Dendritic cell treated with granulocyte-macrophage colony-stimulating factor and Interleukin-4, amounts not matched to agents 40 ng/mL and 50 ng/mL, for 4 days (primary cell): ENCODE measurements around the gene MRPL54.

Experiments
- H3K27ac Mint-ChIP-seq: one replicate; pipeline ENCODE4 v1.8.0; 2022; ENCODE audit warnings: mild to moderate bottlenecking, mixed read lengths
- H3K27me3 Mint-ChIP-seq: one replicate; pipeline ENCODE4 v1.8.0; 2022; ENCODE audit warnings: mild to moderate bottlenecking, mixed read lengths
- H3K36me3 Mint-ChIP-seq: one replicate; pipeline ENCODE4 v1.8.0; 2022; ENCODE audit warnings: low read depth, mixed read lengths
- H3K4me1 Mint-ChIP-seq: one replicate; pipeline ENCODE4 v1.8.0; 2022; ENCODE audit warnings: low read depth, mixed read lengths
- H3K4me3 Mint-ChIP-seq: one replicate; pipeline ENCODE4 v1.8.0; 2022; ENCODE audit warnings: mild to moderate bottlenecking, moderate library complexity, mixed read lengths
- H3K9me3 Mint-ChIP-seq: one replicate; pipeline ENCODE4 v1.8.0; 2022; ENCODE audit warnings: mixed read lengths
- intact Hi-C: fragments of 100-400 bp; cut with micrococcal nuclease; formaldehyde crosslinking; loops from one replicate; pipeline ENCODE4 v1.15.0; 2022

The MRPL54 gene

DNA sequence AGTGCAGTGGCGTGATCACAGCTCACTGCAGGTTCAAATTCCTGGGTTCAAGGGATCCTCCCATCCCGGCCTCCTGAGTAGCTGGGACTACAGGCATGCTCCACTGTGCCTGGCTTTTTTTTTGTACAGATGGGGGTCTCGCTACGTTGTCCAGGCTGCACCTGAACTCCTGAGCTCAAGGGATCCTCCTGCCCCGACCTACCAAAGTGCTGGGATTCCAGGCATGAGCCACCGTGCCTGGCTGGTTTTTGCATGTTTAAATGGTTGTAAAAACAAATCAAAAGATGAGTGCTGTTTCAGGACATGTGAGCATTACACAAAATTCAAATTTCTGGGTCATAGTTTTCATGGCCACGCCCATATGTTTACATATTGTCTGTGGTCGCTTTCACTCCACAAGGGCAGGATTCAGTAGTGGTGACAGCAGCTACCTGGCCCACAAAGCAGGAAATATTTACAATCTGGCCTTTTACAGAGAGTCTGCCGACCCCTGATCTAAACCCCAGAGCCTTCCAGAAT lies 18.4 kb downstream of the MRPL54 start:
- Mint-ChIP-seq H3K27ac (no peak overlapping the region), H3K9me3 (peaks cover 29% of the 10 kb centered on the region), H3K36me3 (peaks cover 57% of the 10 kb centered on the region), H3K27me3 (peaks cover 1% of the 10 kb centered on the region), H3K4me3 (no peak overlapping the region), H3K4me1 (peaks cover 19% of the 10 kb centered on the region)
- intact Hi-C loops: no loop called here

DNA sequence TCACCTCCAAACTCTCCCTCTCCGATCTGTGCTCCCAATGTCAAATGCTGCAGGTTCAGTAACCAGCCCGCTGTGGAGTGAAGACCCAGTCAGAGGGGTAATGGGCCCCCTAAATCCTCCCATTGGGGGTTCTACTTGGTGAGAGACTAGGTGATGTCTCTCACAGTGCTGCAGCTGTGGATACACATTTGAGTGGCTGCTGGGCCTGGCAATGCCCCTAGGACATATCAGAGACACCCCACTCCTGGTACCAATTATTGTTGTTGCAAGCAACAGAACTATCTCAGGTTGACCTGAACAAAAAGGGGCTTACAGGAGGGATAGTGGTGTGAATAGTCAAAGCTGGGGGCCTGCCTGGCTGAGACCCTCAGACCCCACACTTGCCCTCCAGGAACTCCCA lies 19.1 kb downstream of the MRPL54 start:
- intact Hi-C loops: no loop called here

GRCh38 chr19:3782330-3782729 lies 19.8 kb downstream of the MRPL54 start:
- no peak overlapping the region for H3K4me3 Mint-ChIP-seq
- intact Hi-C loops: no loop called here
- H3K27ac Mint-ChIP-seq: no peak overlapping the region

More for the DNA sequence above, 19.1 kb downstream of the MRPL54 start:
- peaks cover 4% of the 10 kb centered on the region for H3K27me3 Mint-ChIP-seq
- H3K27ac Mint-ChIP-seq: no peak overlapping the region
- peaks cover 57% of the 10 kb centered on the region for H3K36me3 Mint-ChIP-seq
- no peak overlapping the region for H3K4me3 Mint-ChIP-seq
- peaks cover 19% of the 10 kb centered on the region for H3K4me1 Mint-ChIP-seq
- H3K9me3 Mint-ChIP-seq: peaks cover 25% of the 10 kb centered on the region

GRCh38 chr19:3782903-3783302 lies 20.4 kb downstream of the MRPL54 start:
- H3K4me3 Mint-ChIP-seq: no peak overlapping the region

More at GRCh38 chr19:3782330-3782729, 19.8 kb downstream of the MRPL54 start:
- Mint-ChIP-seq H3K9me3 (peaks cover 22% of the 10 kb centered on the region), H3K36me3 (peaks cover 56% of the 10 kb centered on the region), H3K4me1 (peaks cover 13% of the 10 kb centered on the region), H3K27me3 (peaks cover 7% of the 10 kb centered on the region)

GRCh38 chr19:3783660-3784584 lies 21.4 kb downstream of the MRPL54 start:
- H3K4me1 Mint-ChIP-seq: peaks cover 13% of the 10 kb centered on the region
- H3K27me3 Mint-ChIP-seq: peaks cover 13% of the 10 kb centered on the region
- H3K4me3 Mint-ChIP-seq: peak overlapping the region; percentile 82
- H3K36me3 Mint-ChIP-seq: peaks cover 43% of the 10 kb centered on the region
- intact Hi-C loops: no loop called here
- H3K9me3 Mint-ChIP-seq: peaks cover 22% of the 10 kb centered on the region
- peak overlapping the region; percentile 73 for H3K27ac Mint-ChIP-seq

More at GRCh38 chr19:3782903-3783302, 20.4 kb downstream of the MRPL54 start:
- Mint-ChIP-seq H3K27ac (no peak overlapping the region), H3K27me3 (peaks cover 7% of the 10 kb centered on the region), H3K36me3 (peaks cover 52% of the 10 kb centered on the region), H3K4me1 (peaks cover 13% of the 10 kb centered on the region), H3K9me3 (peaks cover 22% of the 10 kb centered on the region)
- intact Hi-C loops: no loop called here

- Mint-ChIP-seq H3K36me3 (peaks cover 43% of the 10 kb centered on the region), H3K27me3 (peaks cover 21% of the 10 kb centered on the region), H3K4me3 (peak overlapping the region; percentile 82), H3K4me1 (peaks cover 13% of the 10 kb centered on the region), H3K27ac (peak overlapping the region; percentile 73), H3K9me3 (peaks cover 22% of the 10 kb centered on the region)
- intact Hi-C loops: no loop called here
These were observed 22.3 kb downstream of the MRPL54 start for GRCh38 chr19:3784607-3785450.

GRCh38 chr19:3785451-3785937 lies 23.0 kb downstream of the MRPL54 start:
- H3K4me1 Mint-ChIP-seq: peaks cover 13% of the 10 kb centered on the region
- H3K36me3 Mint-ChIP-seq: peaks cover 43% of the 10 kb centered on the region
- peaks cover 22% of the 10 kb centered on the region for H3K9me3 Mint-ChIP-seq
- intact Hi-C loops: no loop called here
- peak overlapping the region; percentile 82 for H3K4me3 Mint-ChIP-seq
- peaks cover 26% of the 10 kb centered on the region for H3K27me3 Mint-ChIP-seq
- peak overlapping the region; percentile 73 for H3K27ac Mint-ChIP-seq

DNA sequence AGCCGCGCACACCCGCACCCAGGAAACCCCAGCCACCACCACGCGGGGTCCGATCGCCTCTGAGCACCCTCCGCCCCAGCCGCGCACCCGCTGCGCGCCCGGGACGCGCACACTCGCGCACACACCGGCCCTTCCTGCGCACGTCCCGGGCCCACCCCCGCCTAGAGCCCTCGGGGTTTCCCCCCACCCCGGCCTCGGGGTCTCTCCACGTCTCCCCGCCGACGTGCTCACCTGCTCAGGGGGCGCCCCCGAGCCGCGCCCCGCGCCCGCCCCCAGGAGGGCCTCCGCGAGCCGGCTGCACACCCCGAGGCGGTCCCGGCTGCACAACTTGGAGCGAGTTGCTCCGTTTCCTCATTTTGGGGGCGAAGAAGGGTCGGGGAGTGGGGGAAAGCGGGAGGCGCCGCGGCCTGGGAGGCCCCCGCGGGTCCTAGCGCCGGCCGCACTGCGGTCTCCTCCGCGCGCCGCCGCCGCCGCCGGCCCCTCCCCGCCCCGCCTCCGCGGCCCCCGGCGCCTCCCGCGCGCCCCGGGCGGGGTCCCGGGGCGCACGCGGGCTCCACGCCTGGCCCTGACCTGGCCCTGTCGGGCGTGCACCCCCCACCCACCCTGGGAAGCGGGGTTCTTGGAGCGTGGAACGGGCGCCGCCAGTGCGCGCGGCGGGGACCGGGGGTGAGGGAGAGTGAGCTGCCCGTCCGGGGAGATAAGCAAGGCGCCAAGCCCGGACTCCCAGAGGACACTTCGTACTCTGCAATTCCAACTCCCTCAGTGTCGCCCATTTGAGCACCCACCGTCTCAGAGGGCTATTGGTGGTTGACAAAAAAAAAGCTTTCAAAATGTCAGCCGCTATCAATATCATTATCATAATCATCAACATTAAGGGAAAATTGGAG lies 23.7 kb downstream of the MRPL54 start, which contains the start of gene MATK:
Gene MATK (minus strand): TSS at position 444 of the 887 bp plus-strand sequence. CDS start 1,246 bp downstream, outside the sequence.
- H3K27ac Mint-ChIP-seq: peak within 1 kb of the TSS; percentile 73
- H3K36me3 Mint-ChIP-seq: peaks cover 43% of the 10 kb centered on the region
- H3K27me3 Mint-ChIP-seq: peaks cover 33% of the 10 kb centered on the region
- peaks cover 27% of the 10 kb centered on the region for H3K9me3 Mint-ChIP-seq
- peak within 1 kb of the TSS; percentile 82 for H3K4me3 Mint-ChIP-seq
- peaks cover 13% of the 10 kb centered on the region for H3K4me1 Mint-ChIP-seq
- intact Hi-C loops: no loop called here

GRCh38 chr19:3788996-3789778 lies 26.7 kb downstream of the MRPL54 start:
- H3K27me3 Mint-ChIP-seq: peaks cover 45% of the 10 kb centered on the region
- no peak overlapping the region for H3K27ac Mint-ChIP-seq
- peaks cover 8% of the 10 kb centered on the region for H3K9me3 Mint-ChIP-seq
- H3K4me3 Mint-ChIP-seq: no peak overlapping the region
- peaks cover 13% of the 10 kb centered on the region for H3K36me3 Mint-ChIP-seq
- intact Hi-C loops: no loop called here
- peaks cover 13% of the 10 kb centered on the region for H3K4me1 Mint-ChIP-seq

DNA sequence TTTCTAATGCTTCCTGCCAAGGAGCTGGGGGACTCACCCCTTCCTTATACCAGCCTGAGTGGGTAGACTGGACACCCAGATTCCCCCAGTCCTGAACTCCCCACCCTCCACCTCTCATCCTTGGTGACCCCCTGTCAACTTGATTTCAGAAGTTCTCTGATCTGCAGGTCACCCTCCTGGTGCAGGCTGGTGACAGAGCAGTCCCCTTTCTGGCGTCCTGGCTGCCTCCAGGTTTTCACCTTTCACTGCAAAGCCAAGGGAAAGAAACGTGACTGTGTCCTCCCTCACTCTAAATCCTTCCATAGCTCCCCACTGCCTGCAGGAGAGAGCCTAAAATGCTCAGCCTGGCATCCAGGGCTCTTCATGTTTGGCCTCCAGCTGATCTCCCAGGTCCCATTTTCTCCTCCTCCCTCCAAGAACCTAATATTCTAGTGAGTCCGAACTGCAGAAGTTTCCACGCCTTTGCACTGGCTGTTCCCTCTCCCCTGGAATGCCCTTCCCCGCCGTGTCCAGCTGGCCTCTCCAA lies 27.8 kb downstream of the MRPL54 start:
- intact Hi-C loops: no loop called here
- no peak overlapping the region for H3K27ac Mint-ChIP-seq
- peaks cover 8% of the 10 kb centered on the region for H3K9me3 Mint-ChIP-seq
- peaks cover 2% of the 10 kb centered on the region for H3K4me1 Mint-ChIP-seq
- peaks cover 2% of the 10 kb centered on the region for H3K36me3 Mint-ChIP-seq
- no peak overlapping the region for H3K4me3 Mint-ChIP-seq
- peaks cover 46% of the 10 kb centered on the region for H3K27me3 Mint-ChIP-seq

- no peak overlapping the region for H3K4me3 Mint-ChIP-seq
- H3K36me3 Mint-ChIP-seq: no peaks in the 10 kb centered on the region
- peaks cover 45% of the 10 kb centered on the region for H3K27me3 Mint-ChIP-seq
- H3K9me3 Mint-ChIP-seq: peaks cover 8% of the 10 kb centered on the region
- intact Hi-C loops: no loop called here
- no peak overlapping the region for H3K27ac Mint-ChIP-seq
- H3K4me1 Mint-ChIP-seq: no peaks in the 10 kb centered on the region
These were observed 28.5 kb downstream of the MRPL54 start for GRCh38 chr19:3790941-3791340.

- Mint-ChIP-seq H3K27ac (no peak overlapping the region), H3K36me3 (no peaks in the 10 kb centered on the region), H3K9me3 (peaks cover 19% of the 10 kb centered on the region), H3K27me3 (peaks cover 46% of the 10 kb centered on the region), H3K4me3 (no peak overlapping the region), H3K4me1 (no peaks in the 10 kb centered on the region)
- intact Hi-C loops: no loop called here
These were observed 29.6 kb downstream of the MRPL54 start for GRCh38 chr19:3792114-3792513.
